Suprapubic skin (tissue), 4 donors: Measurements from ENCODE around the gene DIABLO.
A peak's percentile ranks its signal among the peaks of the same experiment; 100 is the strongest.

ENCODE experiments used
- EP300 ChIP-seq: sonication (generic); formaldehyde crosslinking; IDR thresholded peaks from one replicate; pipeline ENCODE4 v1.6.1; 2017; ENCODE audit warnings: antibody characterized with exemption
- POLR2A ChIP-seq, 2 donors: fragments of 450-650 bp; IDR thresholded peaks; one replicate each; pipeline ENCODE4 v1.6.1; 2017; ENCODE audit warnings: antibody characterized with exemption in 2 of 2, mild to moderate bottlenecking in 2 of 2, moderate library complexity in 2 of 2
- POLR2AphosphoS5 ChIP-seq, 3 donors: sonication (generic); formaldehyde crosslinking; IDR thresholded peaks; one replicate each; pipeline ENCODE4 v1.6.1; 2017; ENCODE audit warnings: antibody characterized with exemption in 3 of 3
- TF ChIP-seq, protein P1 (sequence below), 2 donors: fragments of 200-600 bp in 1 of 2; fragments of 450-650 bp in 1 of 2; sonication (generic) in 1 of 2; IDR thresholded peaks; one replicate each; pipeline ENCODE4 v1.5.1; 2016 to 2019; ENCODE audit warnings: antibody characterized with exemption in 2 of 2, mild to moderate bottlenecking in 1 of 2, moderate library complexity in 1 of 2

DNA sequence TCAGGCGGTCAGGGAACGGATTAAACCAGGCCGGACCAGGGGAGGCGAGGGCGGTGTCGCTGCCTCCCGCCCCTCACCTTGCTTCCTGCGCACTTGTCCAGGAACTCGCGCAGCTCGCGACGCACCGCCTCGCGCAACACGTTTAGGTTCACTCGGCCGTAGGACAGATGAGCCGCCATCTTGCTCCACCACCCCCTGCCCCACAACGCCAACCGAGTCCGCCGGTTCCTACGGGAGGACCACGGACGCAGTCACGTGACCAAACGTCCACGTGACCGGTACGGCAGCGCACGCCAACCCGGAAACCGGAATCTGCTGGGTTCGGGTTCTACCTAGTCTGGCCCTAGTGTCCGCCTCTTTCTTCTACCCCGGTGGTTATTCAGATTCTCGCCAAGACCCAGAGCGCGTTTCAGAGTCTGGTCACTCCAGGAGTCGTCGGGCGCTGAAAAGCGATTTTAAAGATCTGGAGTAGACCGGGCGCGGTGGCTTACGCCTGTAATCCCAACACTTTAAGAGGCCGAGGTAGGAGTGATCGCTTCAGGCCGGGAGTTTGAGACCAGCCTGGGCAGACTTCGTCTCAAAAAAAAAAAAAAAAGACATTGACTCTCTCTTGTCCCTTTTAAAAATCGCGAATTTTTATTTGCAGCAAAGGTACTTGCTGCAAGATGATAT, 40.5 kb upstream of the DIABLO start, which contains the start of gene VPS33A:
- TF ChIP-seq, protein P1, sequence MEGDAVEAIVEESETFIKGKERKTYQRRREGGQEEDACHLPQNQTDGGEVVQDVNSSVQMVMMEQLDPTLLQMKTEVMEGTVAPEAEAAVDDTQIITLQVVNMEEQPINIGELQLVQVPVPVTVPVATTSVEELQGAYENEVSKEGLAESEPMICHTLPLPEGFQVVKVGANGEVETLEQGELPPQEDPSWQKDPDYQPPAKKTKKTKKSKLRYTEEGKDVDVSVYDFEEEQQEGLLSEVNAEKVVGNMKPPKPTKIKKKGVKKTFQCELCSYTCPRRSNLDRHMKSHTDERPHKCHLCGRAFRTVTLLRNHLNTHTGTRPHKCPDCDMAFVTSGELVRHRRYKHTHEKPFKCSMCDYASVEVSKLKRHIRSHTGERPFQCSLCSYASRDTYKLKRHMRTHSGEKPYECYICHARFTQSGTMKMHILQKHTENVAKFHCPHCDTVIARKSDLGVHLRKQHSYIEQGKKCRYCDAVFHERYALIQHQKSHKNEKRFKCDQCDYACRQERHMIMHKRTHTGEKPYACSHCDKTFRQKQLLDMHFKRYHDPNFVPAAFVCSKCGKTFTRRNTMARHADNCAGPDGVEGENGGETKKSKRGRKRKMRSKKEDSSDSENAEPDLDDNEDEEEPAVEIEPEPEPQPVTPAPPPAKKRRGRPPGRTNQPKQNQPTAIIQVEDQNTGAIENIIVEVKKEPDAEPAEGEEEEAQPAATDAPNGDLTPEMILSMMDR (IDR thresholded peaks at IDR 0.05) = no peak
- TF ChIP-seq POLR2A (IDR thresholded peaks at IDR 0.05) (peak in 1 of 2 donors; percentile 52), EP300 (no peak), POLR2AphosphoS5 (IDR thresholded peaks at IDR 0.05) (peak; percentile 79 to 99 (median 97))
